Frontal cortex (tissue), 4 donors: ENCODE measurements around the gene WNT3A. TPM values are rescaled to one million over a fixed set of nuclear protein-coding genes. Genes with fewer than 3 reads are reported as not detected.
"Not testable (repeated sequence)": the region's sequence is repeated elsewhere in the genome, so short reads cannot be mapped to it uniquely, and the experiment has no call there.

Experiments used
- DNase-seq, 2 donors: peaks; one replicate each; pipeline ENCODE4 v3.0.0; 2012; ENCODE audit warnings: low spot score in 2 of 2
- FAIRE-seq: peaks from 2 replicates; lab custom pipeline; 2012; peaks lifted over from hg19 to GRCh38; lab: Jason Lieb, UNC
- total RNA-seq: library from RNA; depleted of rRNA; stranded (reverse); fragments of >200 nt; gene quantifications from one replicate; pipeline ENCODE4 v1.2.3, GENCODE V29; 2014
- donor health status: control.
- donor health status: control.
- donor health status: control.

The WNT3A gene
- not detected for total RNA-seq

DNA sequence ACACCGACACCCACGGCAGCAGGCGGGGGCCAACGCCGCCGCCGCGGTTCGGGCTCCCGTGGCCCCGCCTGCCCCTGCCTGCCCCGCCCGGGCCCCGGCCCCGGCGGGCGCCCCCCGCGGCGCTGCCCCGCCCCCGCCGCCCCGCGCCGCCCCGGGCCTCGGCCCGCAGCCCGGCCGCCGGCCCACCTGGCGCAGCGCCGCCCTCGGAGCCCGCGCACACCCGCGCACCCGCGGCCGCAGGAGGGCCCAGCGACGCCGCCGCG lies at the start of gene WNT3A:
WNT3A (plus strand) TSS at position 213 of the 263 bp plus-strand sequence. CDS start 131 bp downstream, outside the sequence.
- FAIRE-seq: no peak
- DNase-seq: no peak

- no peak for DNase-seq
- no peak for FAIRE-seq
Observed at GRCh38 chr1:227958617-227959324, 48.0 kb upstream of the WNT3A start.

- no peak for FAIRE-seq
- no peak for DNase-seq
Observed at GRCh38 chr1:227959325-227959860, 47.4 kb upstream of the WNT3A start.

DNA sequence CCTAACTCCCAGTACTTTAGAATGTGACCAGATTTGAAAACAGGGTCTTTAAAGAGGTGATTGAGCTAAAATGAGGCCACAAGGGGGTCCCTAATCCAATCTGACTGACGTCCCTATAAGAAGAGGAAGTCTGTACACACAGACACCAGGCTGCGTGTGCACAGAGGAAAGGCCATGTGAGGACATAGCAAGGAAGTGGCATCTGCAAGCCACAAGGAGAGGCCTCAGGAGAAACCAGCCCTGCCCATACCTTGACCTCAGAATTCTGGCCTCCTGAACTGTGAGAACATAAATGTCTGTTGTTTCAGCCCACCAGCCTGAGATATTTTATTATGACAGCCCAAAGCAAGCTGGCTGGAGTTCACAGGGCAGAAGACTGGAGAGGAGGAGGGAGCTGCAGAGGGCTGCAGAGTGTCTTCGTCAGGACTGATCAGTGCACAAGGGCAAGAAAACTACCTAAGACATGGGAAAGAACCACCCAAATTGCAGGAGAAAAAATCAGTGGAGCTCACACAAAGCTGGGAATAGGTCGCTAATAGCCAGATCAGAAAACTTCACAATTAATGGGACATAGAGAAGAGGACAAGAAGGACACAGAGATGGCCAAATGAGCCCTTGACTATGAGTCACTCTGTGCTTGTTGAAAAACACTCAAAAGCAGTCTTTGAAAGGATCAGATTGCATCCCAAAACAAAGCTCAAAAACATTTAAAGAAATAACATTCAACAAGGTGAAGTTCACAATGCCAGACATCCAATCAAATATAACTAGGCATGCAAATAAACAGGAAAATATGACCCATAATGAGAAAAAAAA lies 44.9 kb upstream of the WNT3A start:
- no peak for DNase-seq
- FAIRE-seq: no peak

GRCh38 chr1:227966733-227967132 lies 40.1 kb upstream of the WNT3A start:
- not testable (repeated sequence) for DNase-seq, FAIRE-seq

DNA sequence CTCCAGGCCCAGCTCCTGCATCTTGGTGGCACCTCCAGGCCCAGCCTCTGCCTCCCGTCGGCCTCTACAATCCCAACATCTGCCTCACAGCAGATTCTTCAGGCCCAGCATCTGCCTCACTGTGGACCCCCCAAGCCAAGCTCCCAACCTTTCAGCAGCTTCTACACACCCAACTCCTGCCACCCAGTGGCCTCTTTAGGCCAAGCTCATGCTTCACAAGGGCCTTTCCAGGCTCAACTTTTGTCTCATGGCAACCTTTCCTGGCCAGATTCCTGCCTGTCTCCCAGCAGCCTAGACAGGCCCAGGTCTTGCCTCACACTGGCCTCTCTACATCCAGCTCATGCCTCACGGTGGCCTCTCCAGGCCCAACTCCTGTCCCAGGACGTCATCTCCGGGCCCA lies 39.0 kb upstream of the WNT3A start:
- DNase-seq, FAIRE-seq: not testable (repeated sequence)

- not testable (repeated sequence) for FAIRE-seq, DNase-seq
Observed at GRCh38 chr1:227970076-227970995, 36.5 kb upstream of the WNT3A start.

DNA sequence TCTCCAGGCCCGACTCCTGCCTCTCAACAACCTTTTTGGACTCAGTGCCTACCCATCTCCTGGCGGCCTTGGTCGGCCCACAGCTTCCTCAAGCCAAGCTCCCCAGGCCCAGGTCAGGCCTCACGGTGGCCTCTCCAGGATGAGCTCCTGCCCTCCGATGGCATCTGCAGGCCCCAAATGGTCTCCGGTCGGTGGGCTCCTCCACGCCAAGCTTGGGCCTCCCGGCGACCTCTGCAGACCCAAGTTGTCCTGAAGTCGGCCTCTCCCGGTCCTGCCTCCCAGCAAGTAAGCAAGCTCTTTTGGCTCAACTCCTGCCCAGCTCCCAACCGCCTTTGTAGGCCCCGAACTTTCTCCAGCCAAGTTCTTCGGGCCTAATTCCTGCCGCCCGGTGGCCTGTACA lies 35.6 kb upstream of the WNT3A start:
- not testable (repeated sequence) for DNase-seq, FAIRE-seq

DNA sequence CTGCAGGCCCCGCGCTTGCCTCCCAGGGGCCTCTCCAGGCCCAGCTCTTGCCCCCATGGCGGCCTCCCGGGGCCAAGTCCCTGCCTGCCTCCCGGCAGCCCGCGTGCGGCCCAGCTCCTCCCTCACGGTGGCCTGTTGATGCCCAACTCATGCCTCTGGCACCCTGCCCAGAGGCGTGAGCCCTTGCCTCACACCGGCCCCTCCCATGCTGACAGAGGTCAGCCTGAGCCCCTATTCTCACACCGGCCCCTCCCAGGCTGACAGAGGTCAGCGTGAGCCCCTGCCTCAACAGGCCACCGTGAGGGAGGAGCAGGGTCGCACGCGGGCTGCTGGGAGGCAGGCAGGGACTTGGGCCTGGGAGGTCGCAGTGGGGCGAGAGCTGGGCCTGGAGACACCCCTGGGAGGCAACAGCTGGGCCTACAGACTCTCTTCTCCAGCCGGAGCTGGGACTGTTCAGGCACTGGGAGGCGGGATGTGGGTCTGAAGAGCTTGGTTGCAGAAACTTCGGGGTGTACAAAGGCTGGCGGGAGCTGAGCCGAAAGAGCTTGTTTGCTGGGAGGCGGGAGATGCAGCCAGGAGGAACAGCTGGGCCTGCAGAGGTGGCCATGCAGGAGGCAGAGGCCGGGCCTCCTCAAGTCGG lies 35.0 kb upstream of the WNT3A start:
- FAIRE-seq: not testable (repeated sequence)

GRCh38 chr1:227972283-227972679 lies 34.5 kb upstream of the WNT3A start:
- not testable (repeated sequence) for FAIRE-seq, DNase-seq

More for the DNA sequence above, 35.0 kb upstream of the WNT3A start:
- not testable (repeated sequence) for DNase-seq

- FAIRE-seq, DNase-seq: not testable (repeated sequence)
Observed at GRCh38 chr1:227972843-227973374, 33.9 kb upstream of the WNT3A start.

GRCh38 chr1:227973724-227974288 lies 33.0 kb upstream of the WNT3A start:
- not testable (repeated sequence) for FAIRE-seq, DNase-seq

DNA sequence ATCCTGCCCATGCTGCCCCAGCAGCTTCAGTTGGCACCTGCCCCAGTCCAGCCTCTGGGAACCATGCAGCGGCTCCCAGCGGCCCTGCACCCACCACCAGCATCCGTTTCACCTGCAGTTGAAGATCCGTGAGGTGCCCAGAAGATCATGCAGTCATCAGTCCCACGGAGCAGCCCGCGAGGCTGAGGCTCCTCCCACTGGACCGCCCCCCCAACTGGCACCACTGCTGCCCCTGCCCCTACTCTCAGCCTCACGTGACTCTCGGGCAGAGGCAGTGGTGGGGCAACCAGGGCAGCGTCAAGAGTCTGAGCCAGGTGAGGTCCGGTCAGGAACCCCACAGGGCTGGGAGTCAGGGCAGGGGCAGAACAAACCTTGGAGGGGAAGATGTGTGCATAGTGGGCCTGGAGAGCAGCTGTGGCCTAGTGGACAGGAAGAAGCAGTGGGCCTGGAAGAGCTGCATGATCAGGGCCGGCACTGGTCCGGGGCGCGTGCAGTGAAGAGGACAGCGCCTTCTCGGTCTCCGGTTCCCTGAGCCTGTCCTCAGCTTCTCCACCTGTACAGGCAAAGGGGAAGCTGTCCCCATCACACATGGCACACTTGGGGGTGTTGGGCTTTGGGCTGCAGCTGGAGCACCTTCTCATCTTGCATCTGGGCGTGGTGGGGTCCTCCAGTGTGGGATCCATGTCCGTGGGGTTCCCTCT lies 31.1 kb upstream of the WNT3A start:
- DNase-seq, FAIRE-seq: not testable (repeated sequence)

GRCh38 chr1:227987181-227987580 lies 19.6 kb upstream of the WNT3A start:
- no peak for FAIRE-seq
- DNase-seq: no peak

DNA sequence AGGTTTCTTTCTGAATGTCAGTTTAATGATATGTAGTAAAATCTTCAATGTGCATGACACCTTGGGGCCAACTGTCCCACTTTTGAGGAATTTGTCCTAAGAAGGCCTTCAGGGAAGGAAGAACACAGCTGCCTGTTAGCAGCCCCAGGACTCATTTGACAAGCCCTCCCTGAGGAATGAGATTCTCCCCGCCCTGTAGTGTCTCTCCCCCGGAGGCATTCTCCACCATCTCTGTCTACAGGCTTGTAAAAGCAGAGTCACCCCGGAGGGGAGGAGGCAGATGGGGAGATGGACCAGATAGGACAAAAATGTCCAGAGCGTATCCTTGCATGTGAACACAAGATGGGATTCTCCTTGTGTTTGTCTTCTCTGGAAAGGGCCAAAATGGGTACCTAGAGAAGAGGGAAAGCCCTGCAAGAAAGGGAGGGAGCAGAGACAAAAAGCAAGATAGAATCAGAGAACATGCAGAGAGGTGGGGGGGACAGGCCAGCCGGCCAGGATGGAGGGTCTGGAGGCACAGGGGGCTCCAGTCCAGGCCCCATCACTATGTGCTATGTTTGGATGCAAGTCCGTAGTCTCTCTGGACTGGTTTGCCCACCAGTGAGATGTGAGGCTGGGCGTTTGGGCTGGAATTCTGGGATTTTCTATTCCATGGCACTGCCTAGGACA lies 12.0 kb upstream of the WNT3A start:
- FAIRE-seq: no peak
- no peak for DNase-seq

DNA sequence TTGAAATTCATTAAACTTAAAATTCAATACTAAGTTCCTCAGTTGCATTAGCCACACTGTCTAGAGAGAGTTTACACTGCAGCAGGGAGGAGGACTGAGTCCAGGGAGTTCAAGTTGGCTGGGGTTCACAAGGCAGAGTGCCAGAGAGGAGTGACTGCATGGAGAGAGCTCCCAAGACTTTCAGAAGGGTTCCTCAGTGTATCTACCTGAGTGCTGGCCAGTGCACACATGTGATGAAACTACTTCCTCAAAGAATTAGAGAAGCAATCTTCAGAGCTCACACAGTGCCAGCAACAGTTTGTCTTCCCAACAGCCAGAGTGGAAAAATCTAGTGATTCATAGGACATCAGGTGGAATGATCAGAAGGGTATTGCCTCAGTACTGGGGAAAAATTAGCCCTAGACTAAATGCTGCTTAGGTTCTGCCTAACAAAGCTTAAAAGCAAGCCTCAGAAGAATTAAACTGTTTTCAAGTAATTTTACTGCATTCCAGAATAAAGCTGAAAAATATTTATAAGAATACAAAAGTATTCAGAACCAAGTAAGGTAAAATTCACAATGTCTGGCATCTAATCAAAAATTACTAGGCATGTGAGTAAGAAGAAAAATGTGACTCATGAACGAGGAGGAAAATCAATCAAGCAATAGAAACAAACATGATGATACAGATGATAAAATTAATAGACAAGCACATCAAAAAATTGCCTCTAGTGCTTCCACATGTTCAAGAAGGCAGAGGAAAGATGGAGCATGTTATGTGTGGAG lies 10.4 kb upstream of the WNT3A start:
- DNase-seq (no peak), FAIRE-seq (no peak)
